Neural cell (in vitro differentiated cells): Measurements from ENCODE around the gene MYOZ2. TPM values are rescaled to one million over a fixed set of nuclear protein-coding genes. Genes with fewer than 3 reads are reported as not detected.

ENCODE experiments used
- H2AFZ ChIP-seq: fragments of 200-600, 300-800 bp; sonication (generic), shearing (Covaris generic); 2 replicates; pipeline ENCODE4 v1.6.0; 2014; ENCODE audit warnings: low read depth, mild to moderate bottlenecking, antibody characterized with exemption, low read length, moderate library complexity
- H3F3A ChIP-seq: fragments of 200-600 bp; shearing (Covaris generic); 2 replicates; pipeline ENCODE4 v1.6.1; 2016; ENCODE audit warnings: mild to moderate bottlenecking, moderate library complexity, mixed read lengths, antibody characterized with exemption, low read length; ENCODE audit not compliant: insufficient read depth, poor library complexity, severe bottlenecking
- H3K27ac ChIP-seq: fragments of 200-600, 300-800 bp; sonication (generic), shearing (Covaris generic); 2 replicates; pipeline ENCODE4 v1.5.1; 2014; ENCODE audit warnings: mild to moderate bottlenecking, low read length, moderate library complexity
- H3K27me3 ChIP-seq: fragments of 300-800, 200-600 bp; sonication (generic), shearing (Covaris generic); 2 replicates; pipeline ENCODE4 v1.6.0; 2014; ENCODE audit warnings: mild to moderate bottlenecking, low read depth, low read length, moderate library complexity; ENCODE audit not compliant: insufficient read depth
- H3K36me3 ChIP-seq: fragments of 300-800, 200-600 bp; sonication (generic), shearing (Covaris generic); 2 replicates; pipeline ENCODE4 v1.5.1; 2014; ENCODE audit warnings: mild to moderate bottlenecking, antibody characterized with exemption, low read length, moderate library complexity; ENCODE audit not compliant: insufficient read depth
- H3K4me2 ChIP-seq: fragments of 300-800, 200-600 bp; sonication (generic), shearing (Covaris generic); 2 replicates; pipeline ENCODE4 v1.6.0; 2014; ENCODE audit warnings: mild to moderate bottlenecking, low read length
- H3K4me3 ChIP-seq: fragments of 300-800, 200-600 bp; sonication (generic), shearing (Covaris generic); 2 replicates; pipeline ENCODE4 v1.5.1; 2014; ENCODE audit warnings: mild to moderate bottlenecking, low read length, moderate library complexity
- H3K79me2 ChIP-seq: fragments of 200-600 bp; shearing (Covaris generic); replicated peaks from 2 replicates; pipeline ENCODE4 v1.6.0; 2014; ENCODE audit warnings: mild to moderate bottlenecking, low read length, moderate library complexity; ENCODE audit not compliant: insufficient read depth
- H3K9ac ChIP-seq: fragments of 300-800, 200-600 bp; sonication (generic), shearing (Covaris generic); 2 replicates; pipeline ENCODE4 v1.6.1; 2016; ENCODE audit warnings: mild to moderate bottlenecking, low read length, mixed read lengths
- H3K9me2 ChIP-seq: fragments of 200-600 bp; shearing (Covaris generic); 2 replicates; pipeline ENCODE4 v1.6.1; 2016; ENCODE audit warnings: mild to moderate bottlenecking, low read length, mixed read lengths; ENCODE audit not compliant: insufficient read depth
- H3K9me3 ChIP-seq: fragments of 200-600, 300-800 bp; sonication (generic), shearing (Covaris generic); 2 replicates; pipeline ENCODE4 v1.6.1; 2016; ENCODE audit warnings: mild to moderate bottlenecking, mixed run types, low read length, moderate library complexity, mixed read lengths
- H4K20me1 ChIP-seq: fragments of 200-600 bp; shearing (Covaris generic); 2 replicates; pipeline ENCODE4 v1.6.1; 2016; ENCODE audit warnings: mild to moderate bottlenecking, mixed run types; ENCODE audit not compliant: insufficient read depth
- CTCF ChIP-seq: fragments of 450-650 bp; IDR thresholded peaks from 2 replicates; pipeline ENCODE4 v1.5.1; 2014; ENCODE audit warnings: antibody characterized with exemption, mild to moderate bottlenecking, moderate library complexity; ENCODE audit not compliant: poor library complexity, severe bottlenecking
- EP300 ChIP-seq: fragments of 450-650 bp; conservative IDR thresholded peaks from 2 replicates; pipeline ENCODE4 v1.6.1; 2014; ENCODE audit warnings: antibody characterized with exemption, mild to moderate bottlenecking, moderate library complexity; ENCODE audit not compliant: poor library complexity, severe bottlenecking
- EZH2 ChIP-seq: fragments of 200-600, 300-800 bp; shearing (Covaris generic), sonication (generic); IDR thresholded peaks from 2 replicates; pipeline ENCODE4 v1.6.1; 2014; ENCODE audit warnings: antibody characterized with exemption, low read length, borderline replicate concordance, mild to moderate bottlenecking; ENCODE audit not compliant: insufficient read depth, poor library complexity, severe bottlenecking
- MXI1 ChIP-seq: fragments of 450-650 bp; conservative IDR thresholded peaks from 2 replicates; pipeline ENCODE4 v1.6.1; 2014; ENCODE audit warnings: antibody characterized with exemption, mild to moderate bottlenecking; ENCODE audit not compliant: poor library complexity, severe bottlenecking
- POLR2AphosphoS5 ChIP-seq: IDR thresholded peaks from 2 replicates; pipeline ENCODE4 v1.6.1; 2012
- RAD21 ChIP-seq: fragments of 450-650 bp; conservative IDR thresholded peaks from 2 replicates; pipeline ENCODE4 v1.6.1; 2014; ENCODE audit warnings: antibody characterized with exemption, mild to moderate bottlenecking, moderate library complexity
- REST ChIP-seq: IDR thresholded peaks from 2 replicates; pipeline ENCODE4 v1.6.1; 2012; ENCODE audit warnings: borderline replicate concordance
- SMC3 ChIP-seq: fragments of 450-650 bp; conservative IDR thresholded peaks from 2 replicates; pipeline ENCODE4 v1.6.1; 2014; ENCODE audit warnings: antibody characterized with exemption, mild to moderate bottlenecking, moderate library complexity; ENCODE audit not compliant: poor library complexity
- TAF1 ChIP-seq: IDR thresholded peaks from 2 replicates; pipeline ENCODE4 v1.6.1; 2012; ENCODE audit warnings: low read depth
- polyA plus RNA-seq: library from polyadenylated mRNA; depleted of rRNA; stranded (reverse); fragments of >200 nt; gene quantifications from 2 replicates; pipeline ENCODE4 v1.2.3, GENCODE V29; 2014

MYOZ2 gene
- polyA plus RNA-seq, 1 donor from 2014 or later, result not detected

- no peaks in the 10 kb centered on the region for H3K9me3 ChIP-seq
- H3K27me3 ChIP-seq, result no peaks in the 10 kb centered on the region
- H3K79me2 ChIP-seq, result no peaks in the 10 kb centered on the region
- no peaks in the 10 kb centered on the region for H3F3A ChIP-seq
- no peak overlapping the region for H3K4me2 ChIP-seq
- no peak for TF ChIP-seq REST
- H2AFZ ChIP-seq, result no peak overlapping the region
- H4K20me1 ChIP-seq, result no peaks in the 10 kb centered on the region
- H3K27ac ChIP-seq, result no peak overlapping the region
- no peak overlapping the region for H3K9ac ChIP-seq
- H3K36me3 ChIP-seq, result no peaks in the 10 kb centered on the region
- no peak overlapping the region for H3K4me3 ChIP-seq
- H3K9me2 ChIP-seq, result no peaks in the 10 kb centered on the region
Measured at GRCh38 chr4:119204916-119205315, 69.3 kb downstream of the MYOZ2 start.

- TF ChIP-seq EP300 (no peak), CTCF (no peak)
- H3K27ac ChIP-seq, result no peak overlapping the region
- no peaks in the 10 kb centered on the region for H3K9me3 ChIP-seq
Measured at GRCh38 chr4:119205690-119206089, 70.1 kb downstream of the MYOZ2 start.

GRCh38 chr4:119206178-119206577, 70.5 kb downstream of the MYOZ2 start:
- Histone ChIP-seq H2AFZ (no peak overlapping the region), H3K4me3 (no peak overlapping the region), H3K4me2 (no peak overlapping the region), H3K9me2 (no peaks in the 10 kb centered on the region), H3K36me3 (no peaks in the 10 kb centered on the region), H3K79me2 (no peaks in the 10 kb centered on the region), H3K27me3 (no peaks in the 10 kb centered on the region), H3K9me3 (no peaks in the 10 kb centered on the region), H3K9ac (no peak overlapping the region), H4K20me1 (no peaks in the 10 kb centered on the region), H3F3A (no peaks in the 10 kb centered on the region), H3K27ac (no peak overlapping the region)
- TF ChIP-seq TAF1, result no peak
- TF ChIP-seq POLR2AphosphoS5, result no peak
- TF ChIP-seq EZH2, result no peak
- TF ChIP-seq EP300, result no peak
- TF ChIP-seq RAD21, result no peak
- TF ChIP-seq CTCF, result no peak
- no peak for TF ChIP-seq SMC3
- TF ChIP-seq REST, result no peak
- no peak for TF ChIP-seq MXI1

More at GRCh38 chr4:119205690-119206089, 70.1 kb downstream of the MYOZ2 start:
- H3K4me3 ChIP-seq, result no peak overlapping the region
- H4K20me1 ChIP-seq, result no peaks in the 10 kb centered on the region
- no peaks in the 10 kb centered on the region for H3K27me3 ChIP-seq
- H3K9ac ChIP-seq, result no peak overlapping the region
- H3F3A ChIP-seq, result no peaks in the 10 kb centered on the region
- no peaks in the 10 kb centered on the region for H3K79me2 ChIP-seq
- no peak overlapping the region for H3K4me2 ChIP-seq
- no peaks in the 10 kb centered on the region for H3K9me2 ChIP-seq
- H3K36me3 ChIP-seq, result no peaks in the 10 kb centered on the region
- no peak overlapping the region for H2AFZ ChIP-seq
